Epithelial cell of esophagus (primary cell): ENCODE data around the gene AKT3.
"Not testable (repeated sequence)": the region's sequence is repeated elsewhere in the genome, so short reads cannot be mapped to it uniquely, and the experiment has no call there.

ENCODE experiments used
- DNase-seq: peaks from one replicate; pipeline ENCODE4 v3.0.0; 2010; ENCODE audit warnings: low read depth
- H3K4me3 ChIP-seq: 2 replicates; pipeline ENCODE4 v1.5.1; 2011; ENCODE audit warnings: mild to moderate bottlenecking, low read length, control low read depth
- TF ChIP-seq, protein P1 (sequence below): IDR thresholded peaks from 2 replicates; pipeline ENCODE4 v1.5.1; 2011; ENCODE audit warnings: low read depth, mild to moderate bottlenecking, low read length, control low read depth, inconsistent platforms; ENCODE audit not compliant: insufficient read depth; ENCODE audit errors: missing control alignments

Gene AKT3

DNA sequence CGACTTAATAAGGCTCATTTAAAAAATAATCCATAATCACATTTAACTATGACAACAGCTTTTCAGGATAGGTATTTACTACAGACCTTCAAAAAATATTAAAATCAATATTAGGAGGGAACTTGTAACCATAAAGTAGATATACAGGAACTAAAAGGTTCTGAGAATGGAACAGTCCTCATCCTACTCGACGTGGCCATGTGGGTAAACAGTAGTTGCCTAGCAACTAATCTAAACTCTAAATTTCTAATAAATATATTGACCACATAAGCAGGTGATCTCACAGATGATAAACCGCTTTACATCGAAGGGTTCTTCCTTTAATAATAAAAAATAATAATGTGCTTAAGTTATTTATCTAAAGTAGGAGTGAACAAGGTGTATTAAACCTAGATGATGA is 7.9 kb downstream of the AKT3 start:
- TF ChIP-seq, protein P1, sequence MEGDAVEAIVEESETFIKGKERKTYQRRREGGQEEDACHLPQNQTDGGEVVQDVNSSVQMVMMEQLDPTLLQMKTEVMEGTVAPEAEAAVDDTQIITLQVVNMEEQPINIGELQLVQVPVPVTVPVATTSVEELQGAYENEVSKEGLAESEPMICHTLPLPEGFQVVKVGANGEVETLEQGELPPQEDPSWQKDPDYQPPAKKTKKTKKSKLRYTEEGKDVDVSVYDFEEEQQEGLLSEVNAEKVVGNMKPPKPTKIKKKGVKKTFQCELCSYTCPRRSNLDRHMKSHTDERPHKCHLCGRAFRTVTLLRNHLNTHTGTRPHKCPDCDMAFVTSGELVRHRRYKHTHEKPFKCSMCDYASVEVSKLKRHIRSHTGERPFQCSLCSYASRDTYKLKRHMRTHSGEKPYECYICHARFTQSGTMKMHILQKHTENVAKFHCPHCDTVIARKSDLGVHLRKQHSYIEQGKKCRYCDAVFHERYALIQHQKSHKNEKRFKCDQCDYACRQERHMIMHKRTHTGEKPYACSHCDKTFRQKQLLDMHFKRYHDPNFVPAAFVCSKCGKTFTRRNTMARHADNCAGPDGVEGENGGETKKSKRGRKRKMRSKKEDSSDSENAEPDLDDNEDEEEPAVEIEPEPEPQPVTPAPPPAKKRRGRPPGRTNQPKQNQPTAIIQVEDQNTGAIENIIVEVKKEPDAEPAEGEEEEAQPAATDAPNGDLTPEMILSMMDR = no peak
- no peak for DNase-seq
- no peak overlapping the region for H3K4me3 ChIP-seq

DNA sequence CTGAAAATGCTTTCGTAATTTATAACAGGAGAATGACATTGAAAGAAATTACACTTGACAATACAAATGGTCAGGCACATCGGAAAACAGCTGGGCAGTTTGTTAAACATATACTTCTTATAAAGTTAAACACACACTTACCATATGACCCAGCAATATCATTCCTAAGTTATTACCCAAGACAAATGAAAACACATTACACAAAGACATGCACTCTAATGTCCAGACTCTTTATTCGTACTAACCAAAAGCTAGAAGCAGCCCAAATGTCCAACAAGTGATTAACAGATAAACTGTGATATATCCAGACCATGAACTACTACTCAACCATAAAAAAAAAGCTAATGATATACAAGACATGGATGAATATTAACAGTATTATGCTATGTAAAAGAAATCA is 8.5 kb downstream of the AKT3 start:
- DNase-seq = no peak
- TF ChIP-seq, protein P1 = no peak
- H3K4me3 ChIP-seq = no peak overlapping the region

DNA sequence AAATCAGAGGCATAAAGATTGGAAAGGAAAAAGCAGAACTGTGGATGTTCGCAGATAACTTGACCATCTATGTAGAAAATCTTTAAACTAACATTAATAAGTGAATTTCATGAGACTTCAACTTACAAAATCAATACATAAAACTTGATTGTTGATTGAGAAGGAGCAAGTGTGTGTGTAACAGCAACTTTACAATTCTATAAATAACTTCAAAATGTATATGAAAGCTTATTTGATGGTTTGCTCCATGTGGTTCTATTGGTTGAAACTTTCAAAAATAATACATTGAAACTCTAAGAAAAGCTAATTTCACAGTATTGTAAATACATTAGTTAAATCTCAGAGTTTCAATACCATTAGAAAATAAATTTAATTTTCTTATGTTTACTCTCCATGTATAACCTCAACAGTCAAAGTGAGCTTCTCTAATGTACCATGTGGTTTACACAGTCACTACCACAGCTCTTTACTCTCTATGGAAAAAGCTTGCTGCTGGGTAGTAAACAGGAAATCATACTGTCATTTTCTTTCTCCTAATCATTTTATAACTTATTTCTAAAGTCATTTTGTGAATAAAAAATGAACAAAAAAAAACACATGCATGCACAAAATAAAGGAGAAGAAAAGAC is 12.0 kb downstream of the AKT3 start:
- H3K4me3 ChIP-seq = no peak overlapping the region
- TF ChIP-seq, protein P1 = no peak
- no peak for DNase-seq

DNA sequence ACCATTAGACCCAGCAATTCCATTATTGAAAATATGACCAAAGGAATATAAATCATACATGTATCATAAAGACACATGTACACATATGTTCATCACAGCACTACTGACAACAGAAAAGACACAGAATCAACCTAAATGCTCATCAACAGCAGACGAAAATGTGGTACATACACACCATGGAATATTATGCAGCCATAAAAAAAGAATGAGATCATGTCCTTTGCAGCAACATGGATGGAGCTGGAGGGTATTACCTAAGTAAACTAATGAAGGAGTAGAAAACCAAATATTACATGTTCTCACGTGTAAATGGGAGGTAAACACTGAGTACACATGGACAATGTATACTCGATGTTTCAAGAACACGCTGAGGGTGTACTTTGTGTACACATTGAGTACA is 15.9 kb downstream of the AKT3 start:
- TF ChIP-seq, protein P1 = no peak
- no peak for DNase-seq
- H3K4me3 ChIP-seq = no peak overlapping the region

DNA sequence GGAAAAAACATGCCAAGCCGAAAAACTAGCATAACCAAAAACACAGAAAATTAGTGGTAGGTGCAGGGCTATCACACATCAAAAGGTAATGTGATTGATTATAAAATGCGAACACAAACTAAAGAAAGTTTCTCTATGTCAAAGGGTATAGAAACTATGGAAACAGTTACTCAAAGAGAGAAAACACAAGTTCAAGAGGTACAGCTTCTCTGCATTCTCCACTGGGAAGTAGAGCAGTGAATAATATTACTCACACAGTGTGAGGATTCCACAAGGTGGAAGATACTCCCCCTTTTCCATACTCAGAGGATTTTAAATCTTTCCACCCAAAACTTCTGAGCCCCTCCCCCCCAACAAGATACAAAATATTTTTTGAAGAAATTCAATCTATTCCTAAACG is 18.6 kb downstream of the AKT3 start:
- no peak for DNase-seq
- TF ChIP-seq, protein P1 = no peak
- no peak overlapping the region for H3K4me3 ChIP-seq

DNA sequence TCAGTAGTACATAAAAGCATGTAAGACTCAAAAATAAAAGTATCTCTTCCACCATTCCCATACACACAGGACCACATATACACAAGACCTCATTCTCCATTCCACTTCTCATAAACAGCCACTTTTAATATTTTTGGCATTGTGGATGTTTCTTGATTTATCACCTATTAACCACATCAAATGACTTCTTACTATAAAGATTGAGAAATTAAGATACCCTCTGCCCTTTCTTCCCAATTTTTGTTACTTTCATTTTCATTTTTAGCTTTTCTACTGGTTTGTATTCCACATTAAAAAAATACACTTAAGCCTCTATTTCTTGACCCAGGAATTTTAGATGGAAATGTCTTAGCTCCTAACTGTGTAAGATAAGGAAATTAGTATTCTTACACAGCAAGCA is 22.8 kb downstream of the AKT3 start:
- H3K4me3 ChIP-seq = no peak overlapping the region
- DNase-seq = no peak
- TF ChIP-seq, protein P1 = no peak

DNA sequence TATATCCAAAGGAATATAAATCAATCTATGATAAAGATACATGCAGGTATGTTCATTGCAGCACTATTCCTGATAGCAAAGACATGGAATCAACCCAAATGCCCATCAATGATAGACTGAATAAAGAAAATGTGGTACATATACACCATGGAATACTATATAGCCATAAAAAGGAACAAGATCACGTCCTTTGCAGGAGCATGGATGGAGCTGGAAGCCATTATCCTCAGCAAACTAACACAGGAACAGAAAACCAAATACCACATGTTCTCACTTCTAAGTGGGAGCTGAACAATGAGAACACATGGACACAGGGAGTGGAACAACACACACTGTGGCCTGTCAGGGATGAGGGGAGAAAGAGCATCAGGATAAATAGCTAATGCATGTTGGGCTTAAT is 25.1 kb downstream of the AKT3 start:
- not testable (repeated sequence) for DNase-seq, H3K4me3 ChIP-seq
